Spleen (tissue), 11 donors: ENCODE measurements around the gene ABCC8. TPM values are rescaled to one million over a fixed set of nuclear protein-coding genes. Genes with fewer than 3 reads are reported as not detected.

Experiments used
- DNase-seq: peaks from one replicate; pipeline ENCODE4 v3.0.0-alpha.2; 2020
- H3K27ac ChIP-seq, 8 donors: fragments of 200-600 bp; sonication (generic) in 7 of 8; 1 replicate in 4 of 8; 2 replicates in 4 of 8; pipeline versions ENCODE4 v1.5.0 to v1.8.0; 2016 to 2021; ENCODE audit warnings: inconsistent platforms in 4 of 8, mild to moderate bottlenecking in 4 of 8, moderate library complexity in 1 of 8
- H3K27me3 ChIP-seq, 7 donors: fragments of 200-600 bp; sonication (generic) in 6 of 7; replicated peaks in 1 of 7; 1 replicate in 4 of 7; 2 replicates in 3 of 7; pipeline versions ENCODE4 v1.5.0 to v1.8.0; 2016 to 2021; ENCODE audit warnings: inconsistent platforms in 3 of 7, mild to moderate bottlenecking in 1 of 7
- H3K36me3 ChIP-seq, 6 donors: fragments of 200-600 bp; sonication (generic) in 5 of 6; 1 replicate in 4 of 6; 2 replicates in 2 of 6; pipeline versions ENCODE4 v1.5.0 to v1.8.0; 2016 to 2021; ENCODE audit warnings: inconsistent platforms in 2 of 6
- H3K4me1 ChIP-seq, 6 donors: fragments of 200-600 bp; sonication (generic) in 5 of 6; 1 replicate in 3 of 6; 2 replicates in 3 of 6; pipeline versions ENCODE4 v1.5.0 to v1.8.0; 2016 to 2021; ENCODE audit warnings: inconsistent platforms in 3 of 6
- H3K4me3 ChIP-seq, 8 donors: fragments of 200-600 bp; sonication (generic) in 7 of 8; 1 replicate in 4 of 8; 2 replicates in 4 of 8; pipeline versions ENCODE4 v1.5.0 to v1.8.0; 2016 to 2021; ENCODE audit warnings: inconsistent platforms in 4 of 8, mild to moderate bottlenecking in 4 of 8, moderate library complexity in 2 of 8
- H3K9me3 ChIP-seq, 8 donors: fragments of 200-600 bp; sonication (generic) in 7 of 8; 1 replicate in 4 of 8; 2 replicates in 4 of 8; pipeline versions ENCODE4 v1.5.0 to v1.8.0; 2016 to 2021; ENCODE audit warnings: inconsistent platforms in 4 of 8
- POLR2A ChIP-seq, 3 donors: fragments of 450-650 bp; IDR thresholded peaks; one replicate each; pipeline ENCODE4 v1.5.1; 2017; ENCODE audit warnings: antibody characterized with exemption in 3 of 3, mild to moderate bottlenecking in 1 of 3
- POLR2AphosphoS5 ChIP-seq, 3 donors: sonication (generic); formaldehyde crosslinking; IDR thresholded peaks; one replicate each; pipeline ENCODE4 v1.5.1; 2017; ENCODE audit warnings: antibody characterized with exemption in 3 of 3
- WGBS, 5 donors: extraction: QIAGEN DNeasy Blood & Tissue Kit in 3 of 5; methylation state at CpG; one replicate each; pipeline versions ENCODE4 v1.1.5 to v1.1.7; 2013 to 2018; 5-methylcytosine and 5-hydroxymethylcytosine counted together
- intact Hi-C: fragments of 100-400 bp; cut with DNase I; formaldehyde crosslinking; loops from one replicate; pipeline ENCODE4 v1.15.0; 2023; ENCODE audit warnings: low total_unique reads
- polyA plus RNA-seq, 3 donors: library from polyadenylated mRNA; stranded (reverse); fragments of 200-250 nt; gene quantifications; one replicate each; pipeline ENCODE4 v1.2.1, GENCODE V29; 2013
- total RNA-seq, 7 donors: library from RNA; depleted of rRNA in 3 of 7; stranded (reverse); fragments of >200 nt in 3 of 7; fragmentation: NEBNext Ultra II Directional in 4 of 7; extraction: Animal tissue kit (Norgen Biotek cat#: 25700) in 4 of 7; gene quantifications; one replicate each; pipeline versions ENCODE4 v1.1.0 to v1.2.1, GENCODE V29; 2016 to 2021
- TF ChIP-seq, protein P1 (sequence below), 11 experiments: fragments of 200-600 bp in 7 of 11; fragments of 450-650 bp in 4 of 11; sonication (generic) in 4 of 11; IDR thresholded peaks in 8 of 11; conservative IDR thresholded peaks in 3 of 11; 1 replicate in 7 of 11; 2 replicates in 4 of 11; pipeline versions ENCODE4 v1.4.0 to v1.8.0; 2016 to 2021; ENCODE audit warnings: antibody characterized with exemption in 11 of 11, inconsistent platforms in 4 of 11, mild to moderate bottlenecking in 1 of 11
- donor health status: healthy with polysubstance abuse.
- donor health status: DM: no; HTN: no; CAD: no; lungs with moderate emphysema.
- donor health status: DM: no; HTN: no; CAD: no.
- donor health status: Bipolar disorder and iron deficiency.
- donor health status: healthy.
- donor health status: DM: no; HTN: no; CAD: no.
- donor health status: DM: yes; HTN: yes; CAD: no.

The ABCC8 gene
- total and polyA plus RNA-seq, 10 donors: 0.26 to 1.3 (median 0.48) TPM; not detected in 2

DNA sequence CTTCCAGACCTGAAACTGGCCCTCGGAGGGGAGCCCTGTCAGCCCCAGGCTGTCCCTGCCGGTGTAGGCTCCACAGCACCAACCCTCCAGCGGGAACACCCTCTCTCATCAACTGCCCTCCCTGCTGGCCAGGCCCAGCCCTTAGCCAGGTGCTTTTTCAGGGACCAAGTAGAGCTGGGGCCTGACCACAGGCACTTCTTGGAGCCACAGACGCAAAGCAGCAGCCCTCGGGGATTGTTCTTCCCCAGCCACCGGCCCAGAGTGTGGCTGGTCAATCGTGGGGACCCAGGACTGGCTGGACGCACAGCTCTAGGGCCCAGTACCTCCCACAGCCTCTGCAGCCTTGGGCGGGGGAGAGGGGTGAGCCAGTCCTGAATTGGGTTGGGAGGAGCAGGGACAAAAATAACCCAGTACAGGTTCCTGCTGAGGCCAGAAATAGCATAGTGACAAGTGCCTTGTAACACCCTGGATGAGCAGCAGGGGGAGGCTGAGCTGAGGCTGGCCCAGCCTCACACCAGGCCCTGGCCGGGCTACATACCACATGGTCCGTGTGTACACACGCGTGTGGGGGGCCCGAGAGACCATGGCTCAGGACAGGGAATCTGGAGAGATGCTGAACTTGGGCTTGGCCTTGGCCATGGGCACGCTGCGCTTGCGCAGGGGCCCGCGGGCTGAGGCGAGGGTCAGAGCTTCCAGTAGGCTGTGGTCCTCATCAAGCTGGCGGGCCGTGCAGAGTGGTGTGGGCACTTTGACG is 90.1 kb downstream of the ABCC8 start:
- Histone ChIP-seq H3K9me3 (no peaks in the 10 kb centered on the region), H3K36me3 (no peaks in the 10 kb centered on the region), H3K4me3 (no peak overlapping the region), H3K27ac (no peak overlapping the region), H3K4me1 (peaks cover 0 to 34% (median 12%) of the 10 kb centered on the region in 6 donors), H3K27me3 (peaks cover 0 to 40% (median 0%) of the 10 kb centered on the region in 7 donors)
- 72 to 76% (median 74%) methylated on average over 15 to 23 of the region's 23 CpGs for WGBS, 5 donors
- peak; percentile 78 for DNase-seq
- TF ChIP-seq POLR2A (IDR thresholded peaks at IDR 0.05) (no peak), POLR2AphosphoS5 (IDR thresholded peaks at IDR 0.05) (no peak)
- TF ChIP-seq, protein P1, sequence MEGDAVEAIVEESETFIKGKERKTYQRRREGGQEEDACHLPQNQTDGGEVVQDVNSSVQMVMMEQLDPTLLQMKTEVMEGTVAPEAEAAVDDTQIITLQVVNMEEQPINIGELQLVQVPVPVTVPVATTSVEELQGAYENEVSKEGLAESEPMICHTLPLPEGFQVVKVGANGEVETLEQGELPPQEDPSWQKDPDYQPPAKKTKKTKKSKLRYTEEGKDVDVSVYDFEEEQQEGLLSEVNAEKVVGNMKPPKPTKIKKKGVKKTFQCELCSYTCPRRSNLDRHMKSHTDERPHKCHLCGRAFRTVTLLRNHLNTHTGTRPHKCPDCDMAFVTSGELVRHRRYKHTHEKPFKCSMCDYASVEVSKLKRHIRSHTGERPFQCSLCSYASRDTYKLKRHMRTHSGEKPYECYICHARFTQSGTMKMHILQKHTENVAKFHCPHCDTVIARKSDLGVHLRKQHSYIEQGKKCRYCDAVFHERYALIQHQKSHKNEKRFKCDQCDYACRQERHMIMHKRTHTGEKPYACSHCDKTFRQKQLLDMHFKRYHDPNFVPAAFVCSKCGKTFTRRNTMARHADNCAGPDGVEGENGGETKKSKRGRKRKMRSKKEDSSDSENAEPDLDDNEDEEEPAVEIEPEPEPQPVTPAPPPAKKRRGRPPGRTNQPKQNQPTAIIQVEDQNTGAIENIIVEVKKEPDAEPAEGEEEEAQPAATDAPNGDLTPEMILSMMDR (IDR thresholded peaks at IDR 0.05 in 8 of 11, conservative IDR thresholded peaks at IDR 0.05 in 3 of 11): peak in 9 of 11 experiments; percentile 32 to 68 (median 55)
- intact Hi-C loops: no loop called here

DNA sequence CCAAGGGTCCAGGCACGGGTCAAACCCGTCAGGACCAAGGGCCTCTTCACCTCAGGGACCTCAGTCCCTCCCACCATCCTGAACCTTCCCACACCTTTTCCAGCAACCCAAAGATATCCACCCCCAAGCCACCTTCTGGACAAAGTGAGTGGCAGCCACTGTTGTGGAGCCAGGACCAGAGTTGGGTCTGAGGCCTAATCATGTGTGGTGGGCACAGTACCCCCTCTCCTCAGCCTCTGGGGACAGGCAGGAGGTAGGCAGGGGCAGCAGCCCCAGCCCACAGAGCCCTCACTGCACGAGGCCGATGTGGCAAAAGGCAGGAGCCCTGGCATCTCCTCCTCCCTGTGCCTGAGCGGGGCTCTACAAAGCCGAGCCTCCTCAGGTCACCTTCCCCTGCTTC is 90.7 kb downstream of the ABCC8 start:
- Histone ChIP-seq H3K27ac (no peak overlapping the region), H3K4me1 (peaks cover 0 to 34% (median 12%) of the 10 kb centered on the region in 6 donors), H3K4me3 (no peak overlapping the region), H3K9me3 (no peaks in the 10 kb centered on the region), H3K36me3 (no peaks in the 10 kb centered on the region), H3K27me3 (peaks cover 0 to 40% (median 0%) of the 10 kb centered on the region in 7 donors)
- TF ChIP-seq, protein P1 (IDR thresholded peaks at IDR 0.05 in 8 of 11, conservative IDR thresholded peaks at IDR 0.05 in 3 of 11): no peak
- TF ChIP-seq POLR2A (IDR thresholded peaks at IDR 0.05) (no peak), POLR2AphosphoS5 (IDR thresholded peaks at IDR 0.05) (no peak)
- intact Hi-C loops: loop anchor here (2.0 kb wide), 1 partner anchor 117 kb away; no protein-coding TSS in a partner anchor
- DNase-seq: no peak
- 45 to 89% (median 79%) methylated on average over 2 to 6 of the region's 6 CpGs for WGBS, 5 donors

DNA sequence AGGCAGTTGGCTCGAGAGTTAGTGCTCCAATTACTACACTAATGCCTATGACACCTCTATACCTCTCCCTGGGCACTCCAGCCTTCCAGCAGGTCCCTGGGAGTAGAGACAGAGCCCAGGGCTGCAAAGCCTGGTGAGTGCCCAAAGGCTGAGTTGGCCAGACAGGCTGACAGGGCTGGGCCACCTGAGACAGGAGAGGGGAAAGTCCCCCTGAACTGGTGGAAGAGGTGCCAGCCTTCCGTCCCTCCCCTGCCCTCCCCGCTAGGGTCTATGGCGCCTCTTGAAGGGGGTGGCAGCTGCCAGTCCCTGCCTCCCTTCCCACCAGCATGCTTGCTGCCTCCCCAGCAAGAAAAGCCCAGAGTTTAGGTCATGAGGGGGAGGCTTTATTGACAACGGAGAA is 91.2 kb downstream of the ABCC8 start:
- H3K4me3 ChIP-seq: no peak overlapping the region
- H3K27me3 ChIP-seq: peaks cover 0 to 40% (median 0%) of the 10 kb centered on the region in 7 donors
- peak; percentile 69 for DNase-seq
- TF ChIP-seq POLR2AphosphoS5 (IDR thresholded peaks at IDR 0.05) (no peak), POLR2A (IDR thresholded peaks at IDR 0.05) (no peak)
- TF ChIP-seq, protein P1 (IDR thresholded peaks at IDR 0.05 in 8 of 11, conservative IDR thresholded peaks at IDR 0.05 in 3 of 11): no peak
- H3K36me3 ChIP-seq: no peaks in the 10 kb centered on the region
- intact Hi-C loops: loop anchor here (2.0 kb wide), 1 partner anchor 117 kb away; no protein-coding TSS in a partner anchor
- WGBS, 5 donors: 80 to 92% (median 88%) methylated on average over 4 to 5 of the region's 5 CpGs
- peaks cover 0 to 34% (median 12%) of the 10 kb centered on the region in 6 donors for H3K4me1 ChIP-seq
- H3K27ac ChIP-seq: no peak overlapping the region
- H3K9me3 ChIP-seq: no peaks in the 10 kb centered on the region

- TF ChIP-seq, protein P1 (IDR thresholded peaks at IDR 0.05 in 8 of 11, conservative IDR thresholded peaks at IDR 0.05 in 3 of 11): peak; percentile 64 to 92 (median 85)
- TF ChIP-seq POLR2AphosphoS5 (IDR thresholded peaks at IDR 0.05): no peak
- no peak for TF ChIP-seq POLR2A (IDR thresholded peaks at IDR 0.05)
- intact Hi-C loops: loop anchor here (2.0 kb wide), 1 partner anchor 119 kb away; no protein-coding TSS in a partner anchor
- Histone ChIP-seq H3K36me3 (peaks cover 0 to 6% (median 0%) of the 10 kb centered on the region in 6 donors), H3K4me3 (no peak overlapping the region), H3K27ac (no peak overlapping the region), H3K4me1 (peaks cover 0 to 24% (median 6%) of the 10 kb centered on the region in 6 donors), H3K9me3 (peaks cover 0 to 2% (median under 1%) of the 10 kb centered on the region in 8 donors), H3K27me3 (peaks cover 0 to 35% (median 0%) of the 10 kb centered on the region in 7 donors)
- DNase-seq: peak; percentile 93
- 44 to 50% (median 48%) methylated on average over 6 of the region's 6 CpGs for WGBS, 5 donors
Measured at GRCh38 chr11:17384002-17384511, 92.6 kb downstream of the ABCC8 start.
